ENCODE results near the gene SELENOO. TPM values are rescaled to one million over a fixed set of nuclear protein-coding genes. Genes with fewer than 3 reads are reported as not detected.

SELENOO gene
- total RNA-seq, 1 donor from 2014 or later: 17.6 TPM

DNA sequence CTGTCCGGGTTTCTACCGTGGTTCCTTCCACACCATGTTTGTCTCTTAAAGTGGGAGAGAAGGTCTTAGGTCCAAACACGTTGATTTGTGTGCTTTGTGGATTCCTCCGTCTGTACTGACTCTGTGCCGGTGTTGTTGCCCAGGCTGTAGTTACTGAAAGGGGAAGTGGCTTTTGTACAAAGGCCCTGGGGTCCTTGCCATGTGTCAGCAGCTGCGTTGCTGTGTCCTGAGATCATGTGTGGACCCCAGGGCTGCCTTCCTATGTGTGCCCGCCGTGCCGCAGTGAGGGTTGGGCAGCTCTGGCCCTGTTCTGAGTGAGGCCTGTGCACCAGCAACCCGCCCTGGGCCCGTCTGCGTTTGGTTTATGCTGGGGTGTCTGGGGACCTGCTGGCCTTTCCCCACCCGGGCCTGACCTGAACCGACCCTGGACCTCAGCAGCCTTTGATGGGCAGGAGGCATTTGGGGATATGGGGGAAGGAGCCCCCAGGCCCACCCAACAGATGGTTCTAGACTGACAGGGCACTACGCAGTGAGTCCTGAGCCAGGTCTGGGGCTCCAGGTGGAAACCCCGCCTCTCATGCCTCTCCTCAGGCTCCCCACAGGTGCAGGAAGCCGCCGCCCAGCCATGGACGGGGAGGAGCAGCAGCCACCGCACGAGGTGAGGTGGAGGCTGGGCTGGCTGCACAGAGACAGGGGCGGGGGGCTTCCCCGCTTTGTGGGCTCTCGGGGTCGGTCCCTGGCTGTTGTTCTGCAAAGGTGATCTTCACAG is 8.2 kb upstream of the SELENOO start:
- peaks cover 40% of the 10 kb centered on the region for H3K4me1 ChIP-seq
- H3K27me3 ChIP-seq: no peaks in the 10 kb centered on the region
- no peak overlapping the region for H3K4me3 ChIP-seq
- intact Hi-C loops (cut with DNase I): no loop called here
- no peak for DNase-seq
- H3K9me3 ChIP-seq: no peaks in the 10 kb centered on the region
- TF ChIP-seq, protein P1, sequence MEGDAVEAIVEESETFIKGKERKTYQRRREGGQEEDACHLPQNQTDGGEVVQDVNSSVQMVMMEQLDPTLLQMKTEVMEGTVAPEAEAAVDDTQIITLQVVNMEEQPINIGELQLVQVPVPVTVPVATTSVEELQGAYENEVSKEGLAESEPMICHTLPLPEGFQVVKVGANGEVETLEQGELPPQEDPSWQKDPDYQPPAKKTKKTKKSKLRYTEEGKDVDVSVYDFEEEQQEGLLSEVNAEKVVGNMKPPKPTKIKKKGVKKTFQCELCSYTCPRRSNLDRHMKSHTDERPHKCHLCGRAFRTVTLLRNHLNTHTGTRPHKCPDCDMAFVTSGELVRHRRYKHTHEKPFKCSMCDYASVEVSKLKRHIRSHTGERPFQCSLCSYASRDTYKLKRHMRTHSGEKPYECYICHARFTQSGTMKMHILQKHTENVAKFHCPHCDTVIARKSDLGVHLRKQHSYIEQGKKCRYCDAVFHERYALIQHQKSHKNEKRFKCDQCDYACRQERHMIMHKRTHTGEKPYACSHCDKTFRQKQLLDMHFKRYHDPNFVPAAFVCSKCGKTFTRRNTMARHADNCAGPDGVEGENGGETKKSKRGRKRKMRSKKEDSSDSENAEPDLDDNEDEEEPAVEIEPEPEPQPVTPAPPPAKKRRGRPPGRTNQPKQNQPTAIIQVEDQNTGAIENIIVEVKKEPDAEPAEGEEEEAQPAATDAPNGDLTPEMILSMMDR (IDR thresholded peaks at IDR 0.05): no peak
- ATAC-seq: no peak
- peaks cover 33% of the 10 kb centered on the region for H3K36me3 ChIP-seq
- H3K27ac ChIP-seq: peak overlapping the region; percentile 89

DNA sequence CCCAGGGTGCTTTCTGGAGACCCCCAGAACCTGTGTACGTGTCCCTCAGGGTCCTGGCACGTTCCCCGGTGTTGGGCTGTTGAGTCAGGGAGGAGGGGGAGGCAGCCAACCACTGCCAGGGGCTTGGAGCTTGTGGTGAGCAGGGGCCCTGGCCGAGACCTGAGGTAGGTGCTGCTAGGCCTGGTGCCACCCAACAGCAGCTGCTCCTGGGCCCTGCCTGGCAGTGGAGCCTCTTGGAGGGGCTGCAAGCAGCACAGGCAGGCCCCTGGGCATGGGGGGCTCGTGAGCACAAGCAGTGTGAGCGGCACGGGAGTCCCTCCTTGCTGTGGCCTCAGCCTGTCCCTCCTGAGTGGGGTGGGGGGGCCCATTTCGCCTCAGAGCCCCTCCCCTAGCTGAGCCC is 7.2 kb upstream of the SELENOO start:
- no peak for DNase-seq
- H3K4me1 ChIP-seq: peaks cover 39% of the 10 kb centered on the region
- peaks cover 41% of the 10 kb centered on the region for H3K36me3 ChIP-seq
- intact Hi-C loops (cut with DNase I): no loop called here
- TF ChIP-seq, protein P1 (IDR thresholded peaks at IDR 0.05): no peak
- H3K27me3 ChIP-seq: no peaks in the 10 kb centered on the region
- ATAC-seq: no peak
- H3K4me3 ChIP-seq: no peak overlapping the region
- no peaks in the 10 kb centered on the region for H3K9me3 ChIP-seq
- H3K27ac ChIP-seq: no peak overlapping the region

- Histone ChIP-seq H3K4me3 (no peak overlapping the region), H3K4me1 (peaks cover 36% of the 10 kb centered on the region), H3K27ac (no peak overlapping the region), H3K9me3 (no peaks in the 10 kb centered on the region), H3K36me3 (peaks cover 45% of the 10 kb centered on the region), H3K27me3 (no peaks in the 10 kb centered on the region)
- intact Hi-C loops (cut with DNase I): no loop called here
- DNase-seq: no peak
- ATAC-seq: no peak
- TF ChIP-seq, protein P1 (IDR thresholded peaks at IDR 0.05): no peak
Observed at GRCh38 chr22:50194037-50194805, 6.6 kb upstream of the SELENOO start.

DNA sequence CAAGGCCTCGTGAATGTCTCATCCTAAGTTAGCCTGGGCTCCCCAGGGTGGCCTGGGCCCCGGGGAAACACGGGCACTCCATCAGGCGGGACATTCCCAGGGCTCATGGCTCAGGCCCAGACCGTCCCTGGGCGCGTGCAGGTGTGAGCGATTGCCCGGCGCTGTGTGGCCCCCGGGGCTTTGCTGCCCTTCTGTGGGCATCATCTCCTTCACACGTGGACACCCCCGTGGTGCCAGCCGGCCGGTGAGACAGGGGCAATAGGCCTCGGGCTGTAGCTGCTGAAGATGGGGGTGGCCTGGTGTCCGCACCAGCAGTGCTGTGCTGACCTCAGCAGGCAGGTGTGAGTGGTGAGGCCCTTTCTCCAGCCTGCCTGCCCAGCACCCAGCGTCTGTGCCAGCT is 4.6 kb upstream of the SELENOO start:
- Histone ChIP-seq H3K27ac (no peak overlapping the region), H3K4me3 (no peak overlapping the region), H3K9me3 (no peaks in the 10 kb centered on the region), H3K36me3 (peaks cover 46% of the 10 kb centered on the region), H3K4me1 (peaks cover 23% of the 10 kb centered on the region), H3K27me3 (no peaks in the 10 kb centered on the region)
- TF ChIP-seq, protein P1 (IDR thresholded peaks at IDR 0.05): no peak
- intact Hi-C loops (cut with DNase I): no loop called here
- ATAC-seq: no peak
- no peak for DNase-seq

DNA sequence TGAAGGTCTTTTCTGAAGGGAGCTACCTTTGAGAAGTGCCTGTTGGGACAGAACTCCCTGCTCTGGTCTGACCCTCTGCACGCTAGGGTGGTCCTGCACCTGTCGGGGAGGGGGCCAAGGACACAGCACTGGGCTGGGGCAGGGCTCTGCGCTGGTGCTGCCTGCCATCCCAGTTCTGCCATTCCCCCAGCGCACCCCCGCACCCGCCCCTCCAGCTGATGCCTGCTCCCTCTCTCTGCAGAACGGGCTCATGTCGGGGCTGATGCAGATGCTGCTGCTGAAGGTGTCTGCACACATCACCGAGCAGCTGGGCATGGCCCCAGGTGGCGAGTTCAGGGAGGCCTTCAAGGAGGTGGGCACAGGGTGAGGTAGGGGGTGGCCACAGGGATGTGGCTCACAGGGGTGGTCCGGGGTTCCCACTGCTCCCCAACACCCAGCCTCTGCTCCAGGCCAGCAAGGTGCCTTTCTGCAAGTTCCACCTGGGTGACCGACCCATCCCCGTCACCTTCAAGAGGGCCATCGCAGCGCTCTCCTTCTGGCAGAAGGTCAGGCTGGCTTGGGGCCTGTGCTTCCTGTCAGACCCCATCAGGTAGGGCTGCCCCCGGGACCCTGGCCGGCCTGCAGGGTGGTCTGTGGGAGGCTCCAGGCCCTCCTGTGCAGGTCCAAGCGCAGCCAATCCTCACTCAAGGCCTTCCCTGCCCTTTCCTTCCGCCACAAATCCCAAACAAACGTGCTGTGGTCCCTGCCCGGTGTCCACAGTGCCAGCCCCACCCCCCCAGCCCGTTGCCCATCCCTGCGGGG is 3.6 kb upstream of the SELENOO start:
- ATAC-seq (no peak), DNase-seq (no peak)
- peaks cover 46% of the 10 kb centered on the region for H3K36me3 ChIP-seq
- H3K27me3 ChIP-seq: no peaks in the 10 kb centered on the region
- peaks cover 17% of the 10 kb centered on the region for H3K4me1 ChIP-seq
- TF ChIP-seq, protein P1 (IDR thresholded peaks at IDR 0.05): no peak
- no peaks in the 10 kb centered on the region for H3K9me3 ChIP-seq
- no peak overlapping the region for H3K4me3 ChIP-seq
- intact Hi-C loops (cut with DNase I): no loop called here
- no peak overlapping the region for H3K27ac ChIP-seq

Measured in upper lobe of right lung (tissue), 1 donor.